ENCODE data around the gene FER.

FER gene

GRCh38 chr5:108997720-108998119 is 250.0 kb downstream of the FER start:
- Mint-ChIP-seq H3K36me3 (ENCODE audit: low read depth) (peaks cover 68% of the 10 kb centered on the region), H3K27me3 (ENCODE audit: low read depth, poor library complexity) (no peaks in the 10 kb centered on the region), H3K9me3 (peaks cover 47% of the 10 kb centered on the region), H3K4me3 (no peak overlapping the region), H3K27ac (no peak overlapping the region), H3K4me1 (no peaks in the 10 kb centered on the region)
- DNase-seq: no peak
- TF ChIP-seq CTCF (IDR thresholded peaks at IDR 0.05): no peak

GRCh38 chr5:108998216-108998615 is 250.5 kb downstream of the FER start:
- no peaks in the 10 kb centered on the region for H3K27me3 Mint-ChIP-seq (ENCODE audit: low read depth, poor library complexity)
- peaks cover 65% of the 10 kb centered on the region for H3K36me3 Mint-ChIP-seq (ENCODE audit: low read depth)
- DNase-seq: no peak
- H3K9me3 Mint-ChIP-seq: peaks cover 42% of the 10 kb centered on the region
- no peaks in the 10 kb centered on the region for H3K4me1 Mint-ChIP-seq
- H3K4me3 Mint-ChIP-seq: no peak overlapping the region
- no peak for TF ChIP-seq CTCF (IDR thresholded peaks at IDR 0.05)
- no peak overlapping the region for H3K27ac Mint-ChIP-seq

- no peak overlapping the region for H3K4me3 Mint-ChIP-seq
- TF ChIP-seq CTCF (IDR thresholded peaks at IDR 0.05): no peak
- H3K27ac Mint-ChIP-seq: no peak overlapping the region
- peaks cover 18% of the 10 kb centered on the region for H3K36me3 Mint-ChIP-seq (ENCODE audit: low read depth)
- peaks cover 6% of the 10 kb centered on the region for H3K4me1 Mint-ChIP-seq
- DNase-seq: no peak
- H3K9me3 Mint-ChIP-seq: peaks cover 4% of the 10 kb centered on the region
- H3K27me3 Mint-ChIP-seq (ENCODE audit: low read depth, poor library complexity): no peaks in the 10 kb centered on the region
Observed at GRCh38 chr5:109003928-109004327, 256.2 kb downstream of the FER start.

- Mint-ChIP-seq H3K4me1 (peaks cover 6% of the 10 kb centered on the region), H3K4me3 (no peak overlapping the region), H3K36me3 (ENCODE audit: low read depth) (peaks cover 24% of the 10 kb centered on the region), H3K9me3 (peaks cover 4% of the 10 kb centered on the region), H3K27me3 (ENCODE audit: low read depth, poor library complexity) (no peaks in the 10 kb centered on the region), H3K27ac (no peak overlapping the region)
- no peak for TF ChIP-seq CTCF (IDR thresholded peaks at IDR 0.05)
- no peak for DNase-seq
Observed at GRCh38 chr5:109005297-109006009, 257.8 kb downstream of the FER start.

- peaks cover 21% of the 10 kb centered on the region for H3K36me3 Mint-ChIP-seq (ENCODE audit: low read depth)
- no peak for DNase-seq
- H3K4me3 Mint-ChIP-seq: no peak overlapping the region
- H3K4me1 Mint-ChIP-seq: peaks cover 6% of the 10 kb centered on the region
- H3K27me3 Mint-ChIP-seq (ENCODE audit: low read depth, poor library complexity): no peaks in the 10 kb centered on the region
- TF ChIP-seq CTCF (IDR thresholded peaks at IDR 0.05): no peak
- no peak overlapping the region for H3K27ac Mint-ChIP-seq
- peaks cover 4% of the 10 kb centered on the region for H3K9me3 Mint-ChIP-seq
Observed at GRCh38 chr5:109006129-109006528, 258.4 kb downstream of the FER start.

- Mint-ChIP-seq H3K27me3 (ENCODE audit: low read depth, poor library complexity) (no peaks in the 10 kb centered on the region), H3K27ac (no peak overlapping the region), H3K9me3 (peaks cover 7% of the 10 kb centered on the region), H3K4me1 (no peaks in the 10 kb centered on the region), H3K36me3 (ENCODE audit: low read depth) (peaks cover 9% of the 10 kb centered on the region), H3K4me3 (no peak overlapping the region)
- no peak for DNase-seq
- TF ChIP-seq CTCF (IDR thresholded peaks at IDR 0.05): no peak
Observed at GRCh38 chr5:109016300-109016699, 268.6 kb downstream of the FER start.

Measured in nephron progenitor cell (in vitro differentiated cells).